ENCODE measurements around the gene HSP90B1.

The HSP90B1 gene

DNA sequence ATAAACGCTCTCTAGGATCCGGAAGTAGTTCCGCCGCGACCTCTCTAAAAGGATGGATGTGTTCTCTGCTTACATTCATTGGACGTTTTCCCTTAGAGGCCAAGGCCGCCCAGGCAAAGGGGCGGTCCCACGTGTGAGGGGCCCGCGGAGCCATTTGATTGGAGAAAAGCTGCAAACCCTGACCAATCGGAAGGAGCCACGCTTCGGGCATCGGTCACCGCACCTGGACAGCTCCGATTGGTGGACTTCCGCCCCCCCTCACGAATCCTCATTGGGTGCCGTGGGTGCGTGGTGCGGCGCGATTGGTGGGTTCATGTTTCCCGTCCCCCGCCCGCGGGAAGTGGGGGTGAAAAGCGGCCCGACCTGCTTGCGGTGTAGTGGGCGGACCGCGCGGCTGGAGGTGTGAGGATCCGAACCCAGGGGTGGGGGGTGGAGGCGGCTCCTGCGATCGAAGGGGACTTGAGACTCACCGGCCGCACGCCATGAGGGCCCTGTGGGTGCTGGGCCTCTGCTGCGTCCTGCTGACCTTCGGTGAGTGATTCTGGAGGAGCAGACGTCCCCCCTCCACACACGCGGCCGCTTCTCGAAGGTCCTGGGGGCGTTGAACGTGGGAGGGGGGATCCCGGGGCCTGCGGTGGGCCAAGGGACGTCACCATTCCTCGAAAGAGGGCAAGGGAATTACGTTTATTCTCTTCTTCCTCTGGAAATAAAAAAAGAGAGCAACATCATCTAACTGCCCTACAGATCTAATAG, at the start of gene HSP90B1:
Gene HSP90B1 (plus strand): TSS at position 377 of the 753 bp plus-strand sequence. CDS start 106 bp downstream, at position 483.
- DNase-seq (ENCODE audit: low spot score), result peak; percentile 99

DNA sequence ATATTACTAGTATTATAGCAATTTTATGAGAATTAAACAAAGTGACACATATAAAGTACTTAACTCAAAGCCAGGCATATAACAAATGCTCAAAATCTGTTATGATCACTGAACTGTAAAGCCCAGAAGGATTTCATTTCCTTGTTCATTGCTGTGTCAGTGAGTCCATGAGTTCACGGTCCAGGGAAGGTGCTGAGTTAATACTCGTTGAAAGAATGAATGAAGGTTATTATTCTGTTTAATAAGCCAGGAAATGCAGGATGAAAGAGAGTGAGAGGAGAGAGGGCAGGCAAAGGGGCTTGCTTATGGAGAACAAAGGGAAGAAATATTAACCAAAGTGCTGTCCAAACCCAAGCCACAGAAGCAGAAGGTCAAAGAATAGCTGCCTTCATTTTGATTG, 48.9 kb upstream of the HSP90B1 start:
- DNase-seq (ENCODE audit: low spot score), result no peak

DNA sequence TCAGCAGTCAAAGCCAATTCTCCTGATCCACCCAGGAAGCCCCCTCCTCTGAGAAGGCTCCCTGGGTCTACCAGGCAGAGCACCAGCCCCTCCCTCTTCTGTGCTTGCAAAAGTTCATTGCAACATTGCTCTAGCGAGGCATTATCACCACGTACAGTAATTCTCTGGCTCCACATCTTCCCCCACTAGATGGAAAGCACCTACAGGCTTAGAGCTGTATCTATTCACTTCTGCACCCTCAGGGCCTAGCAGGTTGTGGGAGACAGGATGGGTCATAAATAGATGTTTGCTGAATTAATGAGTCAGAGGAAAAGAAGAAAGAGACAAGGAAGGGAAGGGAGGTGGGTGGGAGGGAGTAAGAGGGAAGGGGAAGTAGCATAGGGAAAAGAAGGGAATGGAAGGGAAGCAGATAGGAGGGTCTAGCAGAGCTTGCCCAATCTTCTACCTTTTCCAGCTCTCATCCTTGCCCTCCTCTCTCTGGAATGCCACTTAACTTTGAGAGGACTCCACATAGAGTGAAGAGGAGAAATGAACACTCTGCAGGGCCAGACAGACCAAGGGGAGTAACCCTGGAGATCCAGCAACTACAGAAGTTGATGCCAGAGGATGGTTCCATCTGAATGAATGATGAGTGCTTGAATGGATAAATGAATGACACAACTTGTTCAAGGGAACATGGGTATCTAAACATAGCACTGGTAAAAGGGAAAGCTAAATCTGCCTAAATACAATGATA, 47.2 kb upstream of the HSP90B1 start:
- no peak for DNase-seq (ENCODE audit: low spot score)

DNA sequence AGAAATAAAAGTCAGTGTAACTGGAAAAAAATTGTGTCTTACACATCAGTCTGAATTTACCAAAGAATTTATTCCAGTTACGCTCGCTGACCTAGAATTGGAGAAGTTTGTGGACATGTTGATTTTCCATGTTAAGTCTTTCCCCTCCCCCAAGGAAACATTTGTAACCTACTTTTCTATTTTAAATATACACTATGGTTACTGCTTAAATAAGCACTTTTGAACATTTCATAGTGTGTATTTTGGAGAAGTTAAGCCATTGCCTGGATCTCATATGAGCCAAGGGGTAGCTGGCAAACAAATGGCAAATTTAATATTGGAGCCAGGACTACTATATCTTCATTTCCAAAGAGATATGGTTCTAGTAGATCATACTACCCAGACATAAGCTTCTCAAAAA, 46.3 kb upstream of the HSP90B1 start:
- DNase-seq (ENCODE audit: low spot score), result no peak

DNA sequence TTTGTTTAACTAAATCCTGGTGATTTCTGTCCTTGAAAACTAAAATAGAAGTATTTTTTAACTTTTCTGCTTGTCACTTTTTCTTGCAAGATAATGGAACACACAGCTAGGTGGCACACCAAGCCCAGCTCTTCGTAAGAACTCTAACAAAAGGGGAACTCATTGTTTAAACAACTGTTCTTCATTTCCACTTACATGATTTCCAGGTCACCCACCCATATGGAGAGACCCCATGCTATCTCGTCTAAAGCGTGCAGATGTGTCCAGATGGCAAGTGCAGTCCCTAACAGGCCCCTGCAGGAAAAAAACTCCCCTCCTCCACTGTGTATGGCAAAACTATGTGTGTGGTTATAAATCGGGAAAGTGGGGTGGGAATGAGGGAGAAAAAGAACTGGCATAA, 45.9 kb upstream of the HSP90B1 start:
- DNase-seq (ENCODE audit: low spot score), result peak; percentile 45

DNA sequence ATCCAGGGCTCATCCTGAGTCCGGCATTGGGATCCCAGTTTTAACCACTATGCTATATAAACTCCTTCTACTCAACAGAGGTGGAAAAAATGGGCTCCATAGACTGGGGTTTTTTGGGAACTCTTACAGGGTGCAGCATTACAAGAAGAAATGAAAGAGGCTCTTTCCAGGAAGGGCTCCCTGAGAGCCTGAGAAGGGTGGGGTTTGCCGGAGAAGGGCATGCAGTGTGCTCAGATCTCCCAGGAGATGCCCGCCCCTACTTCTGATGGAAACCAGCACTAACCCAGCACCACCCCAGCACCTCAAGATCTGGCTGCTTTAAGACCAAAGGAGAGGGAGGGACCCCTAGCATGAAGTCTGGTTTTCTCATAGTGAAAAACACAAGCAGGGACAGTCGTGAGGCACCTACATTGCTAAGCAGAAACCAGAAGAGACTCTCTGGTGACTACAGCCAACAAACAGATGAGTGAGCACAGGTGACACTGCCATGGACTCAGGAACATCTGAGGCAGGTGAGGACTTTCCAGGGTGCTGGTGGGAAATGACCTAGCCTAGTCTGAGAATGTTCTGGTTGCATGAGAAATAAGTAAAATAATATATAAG, 43.9 kb upstream of the HSP90B1 start:
- DNase-seq (ENCODE audit: low spot score), result no peak

DNA sequence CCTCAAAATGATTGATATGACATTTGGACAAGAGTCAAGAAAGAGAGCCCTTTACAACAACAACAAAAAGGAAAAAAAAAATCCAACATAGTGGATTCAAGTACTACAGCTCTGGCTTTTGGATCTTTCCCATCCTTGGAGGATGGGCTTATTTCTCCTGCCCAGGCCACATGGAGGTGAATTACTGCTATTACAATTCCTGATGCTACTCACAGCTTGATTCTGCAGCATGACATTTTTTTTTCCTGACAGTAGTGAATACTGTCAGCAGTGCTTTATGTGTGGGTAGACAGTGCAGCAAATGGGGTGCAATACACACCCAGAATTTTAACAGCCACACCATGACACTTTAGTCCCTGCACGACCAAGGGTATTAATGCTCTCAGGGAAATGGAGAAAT, 42.5 kb upstream of the HSP90B1 start:
- DNase-seq (ENCODE audit: low spot score), result no peak

GRCh38 chr12:103897316-103897715, 32.9 kb upstream of the HSP90B1 start:
- DNase-seq (ENCODE audit: low spot score), result no peak

- no peak for DNase-seq (ENCODE audit: low spot score)
Observed at GRCh38 chr12:103901518-103902173, 28.6 kb upstream of the HSP90B1 start.

DNA sequence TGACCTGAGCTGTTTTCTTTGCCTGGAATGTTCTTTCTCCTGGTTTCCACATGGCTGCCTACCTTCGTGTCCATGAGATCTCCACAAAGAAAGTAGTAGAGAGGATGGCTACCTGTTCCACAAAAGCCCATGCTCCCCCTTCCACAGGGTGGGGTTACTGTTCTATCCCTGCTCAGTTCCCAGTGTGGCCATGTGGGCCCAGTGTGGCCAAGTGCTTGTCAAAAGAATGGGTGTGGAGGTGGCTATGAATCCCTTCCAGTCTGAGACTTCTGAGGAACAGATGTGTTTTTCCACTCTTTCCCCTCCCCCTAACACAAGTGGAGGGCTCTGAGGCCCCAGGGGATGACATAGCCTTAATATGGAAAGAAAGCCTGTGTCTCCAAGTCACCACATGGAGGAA, 26.2 kb upstream of the HSP90B1 start:
- DNase-seq (ENCODE audit: low spot score), result no peak

DNA sequence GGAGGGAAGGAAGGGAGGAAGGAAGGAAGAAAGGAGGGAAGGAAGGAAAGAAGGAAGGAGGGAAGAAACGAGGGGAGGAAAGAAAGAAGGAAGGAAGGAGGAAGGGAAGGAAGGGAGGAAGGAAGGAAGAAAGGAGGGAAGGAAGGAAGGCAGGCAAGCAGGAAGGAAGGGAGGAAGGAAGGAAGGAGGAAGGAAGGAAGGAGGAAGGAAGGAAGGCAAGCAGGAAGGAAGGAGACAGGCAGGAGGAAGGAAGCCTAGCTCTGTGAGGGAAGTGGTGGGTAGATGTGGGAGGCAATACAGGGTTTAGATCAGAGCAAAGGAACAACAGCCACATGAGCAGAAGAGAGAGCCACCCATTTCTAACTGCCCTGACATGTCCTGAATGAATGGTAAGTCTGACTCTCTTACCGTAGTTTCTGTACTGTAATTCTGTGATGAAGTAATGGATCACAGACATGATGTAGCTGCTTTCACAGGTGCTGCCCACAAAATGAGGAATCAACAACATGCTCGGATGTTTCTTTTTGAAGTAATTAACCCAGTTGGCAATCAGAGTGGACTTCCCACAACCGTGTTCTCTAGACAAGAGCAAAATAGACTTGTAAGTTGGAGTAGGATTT, 24.4 kb upstream of the HSP90B1 start:
- no peak for DNase-seq (ENCODE audit: low spot score)

- no peak for DNase-seq (ENCODE audit: low spot score)
Observed at GRCh38 chr12:103908246-103908541, 22.0 kb upstream of the HSP90B1 start.

GRCh38 chr12:103908877-103909276, 21.3 kb upstream of the HSP90B1 start:
- no peak for DNase-seq (ENCODE audit: low spot score)

DNA sequence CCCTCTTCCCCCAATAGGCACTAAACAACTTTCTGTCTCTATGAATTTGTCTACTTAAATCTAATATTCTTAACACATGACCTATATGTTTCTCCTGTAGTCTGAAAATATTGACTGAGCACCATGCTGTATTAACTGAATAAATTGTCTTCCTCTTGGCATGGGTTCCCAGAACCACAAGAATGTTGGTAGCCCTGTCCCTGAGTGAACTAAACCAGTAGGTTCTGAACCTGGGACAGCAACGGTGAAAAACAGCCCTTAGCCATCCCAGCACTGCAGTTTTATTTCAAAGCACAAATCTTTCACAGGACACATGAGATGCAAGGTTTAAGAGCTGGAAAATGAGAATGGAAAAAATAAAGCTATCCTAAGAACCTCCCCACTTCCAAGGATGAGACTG, 20.4 kb upstream of the HSP90B1 start:
- DNase-seq (ENCODE audit: low spot score), result no peak

DNA sequence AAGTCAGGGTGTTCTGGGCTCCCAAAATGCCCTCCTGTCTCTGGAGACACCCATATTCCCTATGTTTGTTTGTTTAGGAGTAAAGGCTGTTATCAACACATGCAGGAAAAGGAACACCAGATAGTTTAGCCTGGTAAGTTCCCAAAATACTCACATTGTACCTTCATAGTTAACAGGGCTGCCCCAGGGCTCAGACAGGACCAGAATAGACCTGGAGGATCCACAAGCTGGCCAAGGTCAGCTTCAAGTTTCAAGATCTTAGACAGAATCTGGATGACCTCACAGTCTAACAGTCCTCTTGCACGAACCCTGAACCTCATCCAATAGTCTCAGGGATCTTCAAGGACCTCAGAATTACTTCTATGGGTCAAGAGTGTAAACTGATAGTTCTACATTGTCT, 18.1 kb upstream of the HSP90B1 start:
- no peak for DNase-seq (ENCODE audit: low spot score)

DNA sequence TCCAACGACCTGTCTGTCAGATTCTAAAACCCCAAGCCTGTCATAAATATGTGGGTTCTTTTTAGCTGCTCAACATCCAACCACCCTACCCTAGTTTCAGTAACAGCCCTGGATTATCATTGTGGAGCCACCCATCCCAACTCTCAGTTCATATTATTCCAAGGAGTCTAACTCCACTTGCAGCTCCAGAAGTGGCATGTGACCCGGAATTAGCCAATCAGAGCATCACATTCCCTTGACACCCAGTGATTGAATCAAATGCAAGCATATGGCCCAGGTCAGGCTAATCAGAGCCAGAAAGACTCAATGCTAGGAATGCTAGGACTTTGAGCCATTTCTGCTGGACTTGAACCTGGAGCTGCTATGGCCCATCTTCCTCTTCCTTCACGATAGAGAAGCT, 17.1 kb upstream of the HSP90B1 start:
- DNase-seq (ENCODE audit: low spot score), result no peak

DNA sequence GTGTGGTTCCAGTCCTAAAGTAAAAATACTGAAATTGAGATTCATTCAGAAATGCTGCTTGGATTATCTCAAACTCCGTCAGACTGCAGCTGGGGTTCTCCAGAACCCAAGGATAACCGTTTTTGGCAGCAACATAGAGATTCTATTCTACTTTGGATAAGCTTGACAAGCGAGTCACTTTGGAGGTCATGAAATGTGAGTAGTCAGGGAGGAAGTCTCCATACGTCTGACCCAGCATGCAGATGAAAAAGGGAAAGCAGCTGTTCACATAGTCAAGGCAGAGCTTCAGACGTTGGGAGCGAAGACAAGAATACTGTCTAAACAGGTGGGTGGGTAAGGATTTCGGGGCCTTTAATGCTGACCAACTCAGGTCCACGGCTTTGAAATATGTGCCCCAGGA, 14.9 kb upstream of the HSP90B1 start:
- DNase-seq (ENCODE audit: low spot score), result no peak

DNA sequence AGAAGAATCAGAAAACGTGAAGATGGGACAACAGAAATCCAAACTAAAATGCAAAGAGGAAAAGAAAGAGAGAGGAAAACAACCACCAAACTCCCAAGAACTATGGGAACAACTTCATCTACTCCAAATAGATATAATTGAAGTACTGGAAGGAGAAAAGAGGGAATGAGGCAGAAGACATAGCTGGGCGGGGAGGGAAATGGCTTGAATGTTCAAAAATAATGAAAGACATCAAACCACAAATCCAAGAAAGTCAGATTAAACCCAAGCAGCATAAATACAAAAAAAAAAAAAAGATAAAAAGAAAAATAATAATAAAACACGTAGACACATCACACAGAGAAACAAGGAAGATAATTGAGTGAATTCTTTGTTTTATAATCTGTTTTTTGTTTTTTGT, 12.3 kb upstream of the HSP90B1 start:
- DNase-seq (ENCODE audit: low spot score), result no peak

- DNase-seq (ENCODE audit: low spot score), result no peak
Observed at GRCh38 chr12:103924761-103925641, 5.2 kb upstream of the HSP90B1 start.

DNA sequence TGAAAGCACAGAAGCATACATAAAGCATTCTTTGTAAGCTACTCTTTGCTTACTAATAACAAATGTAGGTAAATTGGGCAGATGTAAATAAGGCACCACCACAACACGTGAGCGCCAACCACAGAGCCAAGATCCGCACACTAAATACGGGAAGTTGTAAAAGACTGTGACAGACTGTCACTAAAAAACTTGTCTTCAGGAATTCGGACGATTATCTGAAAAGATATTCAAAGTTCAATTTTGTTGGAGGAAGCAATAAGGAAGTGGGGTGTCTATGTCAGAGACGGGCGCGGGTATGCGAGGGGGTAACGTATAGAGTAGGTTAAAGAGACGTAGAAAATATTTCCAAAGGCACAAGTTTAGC, 1.5 kb upstream of the HSP90B1 start:
- no peak for DNase-seq (ENCODE audit: low spot score)

DNA sequence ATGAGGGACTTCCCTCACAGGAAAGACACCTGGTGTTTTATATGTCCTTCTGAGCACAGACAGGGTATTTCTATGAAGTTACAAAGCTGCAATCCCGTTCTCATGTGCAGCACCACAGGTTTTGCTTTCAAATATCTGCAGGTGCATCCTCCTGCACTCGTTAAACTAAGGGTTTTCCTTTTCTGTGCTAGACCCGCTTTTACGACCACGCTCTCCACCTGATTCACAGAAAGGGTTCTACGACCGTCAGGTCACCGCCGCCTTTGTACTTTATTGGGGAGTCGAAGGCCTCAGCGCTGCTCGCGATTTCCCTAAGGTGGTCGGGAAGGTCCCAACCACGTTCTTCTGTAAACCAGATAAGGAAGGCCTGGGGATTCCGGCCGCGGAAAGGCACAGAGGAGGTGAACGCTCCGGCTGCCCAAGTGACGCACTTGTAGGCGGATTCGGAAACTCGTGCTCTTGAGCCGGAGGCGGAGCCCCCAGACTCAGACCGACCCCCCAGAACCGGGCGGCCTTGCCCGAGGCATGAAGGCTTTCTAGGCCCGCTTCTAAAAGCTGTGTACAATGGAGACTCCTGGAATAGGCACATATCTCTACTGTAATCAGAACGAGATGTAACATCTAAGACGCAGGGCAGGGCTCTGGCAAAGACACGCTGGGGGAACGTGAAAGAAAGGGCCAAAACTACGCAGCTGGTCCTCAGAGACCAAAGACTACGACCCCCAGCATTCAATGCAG, 995 bp upstream of the HSP90B1 start:
- DNase-seq (ENCODE audit: low spot score), result peak; percentile 82

Data from iPS-NIHi11 (cell line).